Immature natural killer cell (primary cell): Measurements from ENCODE around the gene GDPD4. TPM values are rescaled to one million over a fixed set of nuclear protein-coding genes. Genes with fewer than 3 reads are reported as not detected.

ENCODE experiments used
- DNase-seq, 3 donors: peaks; one replicate each; pipeline ENCODE4 v3.0.0; 2022; ENCODE audit warnings: mixed read lengths in 1 of 3
- H3K27ac Mint-ChIP-seq, 6 donors: one replicate each; pipeline ENCODE4 v1.8.0; 2020; ENCODE audit warnings: mixed read lengths in 6 of 6, mild to moderate bottlenecking in 5 of 6, inconsistent platforms in 4 of 6, moderate library complexity in 3 of 6
- H3K27me3 Mint-ChIP-seq, 3 donors: one replicate each; pipeline ENCODE4 v1.8.0; 2020 to 2021; ENCODE audit warnings: low read depth in 3 of 3, mild to moderate bottlenecking in 3 of 3, mixed read lengths in 3 of 3, moderate library complexity in 3 of 3, inconsistent platforms in 1 of 3
- H3K36me3 Mint-ChIP-seq, 3 donors: one replicate each; pipeline ENCODE4 v1.8.0; 2020; ENCODE audit warnings: mixed read lengths in 3 of 3, inconsistent platforms in 2 of 3, mild to moderate bottlenecking in 2 of 3
- H3K4me1 Mint-ChIP-seq, 2 donors: one replicate each; pipeline ENCODE4 v1.8.0; 2020; ENCODE audit warnings: inconsistent platforms in 2 of 2, mild to moderate bottlenecking in 2 of 2, mixed read lengths in 2 of 2, moderate library complexity in 1 of 2
- H3K4me3 Mint-ChIP-seq, 5 donors: one replicate each; pipeline ENCODE4 v1.8.0; 2020; ENCODE audit warnings: mild to moderate bottlenecking in 5 of 5, mixed read lengths in 5 of 5, inconsistent platforms in 3 of 5, moderate library complexity in 3 of 5
- H3K9me3 Mint-ChIP-seq, 6 donors: one replicate each; pipeline ENCODE4 v1.8.0; 2020; ENCODE audit warnings: mild to moderate bottlenecking in 6 of 6, mixed read lengths in 6 of 6, inconsistent platforms in 4 of 6, moderate library complexity in 3 of 6
- polyA plus RNA-seq, 3 donors: library from polyadenylated mRNA; unstranded; fragments of 300-500 nt; fragmentation: Illumina TruSeq; gene quantifications; one replicate each; pipeline ENCODE4 v1.2.3, GENCODE V29; 2021

Gene GDPD4
- polyA plus RNA-seq, 3 donors from 2014 or later = not detected

DNA sequence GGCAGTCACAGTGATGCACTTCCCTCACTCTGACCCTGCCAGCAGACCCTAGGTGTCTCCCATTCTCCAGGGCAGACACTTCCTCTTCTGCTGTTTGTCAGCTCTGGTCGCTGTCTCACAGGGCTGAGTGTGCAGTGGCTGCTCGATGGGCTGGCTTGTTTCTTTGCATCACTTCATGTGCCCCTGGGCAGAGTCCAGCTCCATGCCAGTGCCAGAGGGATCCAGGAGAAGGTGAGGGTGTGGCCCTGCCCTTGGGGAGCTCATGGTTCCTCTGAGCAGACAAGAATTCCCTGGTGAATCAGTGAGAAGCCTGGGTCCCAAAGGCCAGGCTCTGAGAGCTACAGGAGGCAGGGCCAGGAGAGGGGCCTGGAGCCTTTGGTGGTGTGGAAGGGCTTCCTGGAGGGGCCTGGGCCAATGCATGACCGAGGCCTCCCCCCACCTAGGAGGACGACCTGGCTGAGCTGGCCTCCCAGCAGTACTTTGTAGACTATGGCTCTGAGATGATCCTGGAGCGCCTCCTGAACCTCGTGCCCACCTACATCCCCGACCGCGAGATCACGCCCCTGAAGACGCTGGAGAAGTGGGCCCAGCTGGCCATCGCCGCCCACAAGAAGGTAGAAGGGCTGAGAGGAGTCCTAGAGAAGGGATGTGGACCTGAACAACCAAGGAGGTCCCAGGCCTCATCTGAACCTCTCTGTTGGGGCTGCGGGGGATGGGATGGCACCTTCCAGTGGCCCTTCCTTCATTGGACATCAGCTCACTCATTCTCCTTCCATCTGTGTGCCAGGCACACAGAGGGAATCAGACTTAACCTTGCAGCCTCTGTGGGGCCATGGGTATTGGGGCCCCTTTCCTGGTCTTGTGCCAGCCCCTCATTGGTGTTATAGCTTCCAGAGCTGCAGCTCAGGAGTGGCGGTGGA, 107.3 kb downstream of the GDPD4 start:
- H3K36me3 Mint-ChIP-seq = no peaks in the 10 kb centered on the region
- H3K4me3 Mint-ChIP-seq = no peak overlapping the region
- no peaks in the 10 kb centered on the region for H3K9me3 Mint-ChIP-seq
- no peak for DNase-seq
- no peaks in the 10 kb centered on the region for H3K4me1 Mint-ChIP-seq
- no peak overlapping the region for H3K27ac Mint-ChIP-seq
- H3K27me3 Mint-ChIP-seq = peaks cover 0 to 4% (median 1%) of the 10 kb centered on the region in 3 donors

- no peak overlapping the region for H3K27ac Mint-ChIP-seq
Measured at GRCh38 chr11:77193167-77193566, 108.3 kb downstream of the GDPD4 start.

GRCh38 chr11:77191823-77192495, 109.5 kb downstream of the GDPD4 start:
- Mint-ChIP-seq H3K27me3 (peaks cover 0 to 4% (median 4%) of the 10 kb centered on the region in 3 donors), H3K4me1 (no peaks in the 10 kb centered on the region), H3K9me3 (no peaks in the 10 kb centered on the region), H3K27ac (no peak overlapping the region), H3K4me3 (no peak overlapping the region), H3K36me3 (no peaks in the 10 kb centered on the region)
- DNase-seq = no peak

More at GRCh38 chr11:77193167-77193566, 108.3 kb downstream of the GDPD4 start:
- no peak overlapping the region for H3K4me3 Mint-ChIP-seq
- no peak for DNase-seq
- H3K27me3 Mint-ChIP-seq = peaks cover 0 to 4% (median 1%) of the 10 kb centered on the region in 3 donors
- no peaks in the 10 kb centered on the region for H3K4me1 Mint-ChIP-seq
- no peaks in the 10 kb centered on the region for H3K36me3 Mint-ChIP-seq
- no peaks in the 10 kb centered on the region for H3K9me3 Mint-ChIP-seq

DNA sequence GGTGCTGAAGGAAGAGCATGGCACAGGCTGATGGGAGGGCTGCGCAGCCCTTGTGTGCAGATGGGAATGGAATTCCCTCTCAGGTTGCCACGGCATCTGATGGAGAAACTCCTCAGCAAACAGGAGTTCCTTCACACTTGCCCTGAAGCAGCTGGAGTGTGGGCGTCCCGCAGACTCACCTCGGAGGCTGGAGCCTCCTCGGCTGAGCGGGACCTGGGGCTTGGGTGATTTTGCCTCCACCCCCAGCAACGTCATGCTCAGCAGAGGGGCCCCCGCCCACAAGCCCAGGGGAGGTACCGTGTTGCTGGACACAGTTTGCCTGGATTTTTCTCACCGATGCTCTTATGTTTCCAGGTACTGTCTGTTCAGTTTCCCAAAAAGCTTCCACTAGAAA, 110.1 kb downstream of the GDPD4 start:
- Mint-ChIP-seq H3K27ac (no peak overlapping the region), H3K4me1 (no peaks in the 10 kb centered on the region), H3K9me3 (no peaks in the 10 kb centered on the region), H3K4me3 (no peak overlapping the region), H3K27me3 (peaks cover 0 to 4% (median 4%) of the 10 kb centered on the region in 3 donors), H3K36me3 (no peaks in the 10 kb centered on the region)
- DNase-seq = no peak

- no peaks in the 10 kb centered on the region for H3K9me3 Mint-ChIP-seq
- H3K4me1 Mint-ChIP-seq = no peaks in the 10 kb centered on the region
- no peaks in the 10 kb centered on the region for H3K36me3 Mint-ChIP-seq
- no peak overlapping the region for H3K4me3 Mint-ChIP-seq
- H3K27ac Mint-ChIP-seq = no peak overlapping the region
- no peak for DNase-seq
- H3K27me3 Mint-ChIP-seq = peaks cover 0 to 4% (median under 1%) of the 10 kb centered on the region in 3 donors
Measured at GRCh38 chr11:77190331-77191075, 111.0 kb downstream of the GDPD4 start.

DNA sequence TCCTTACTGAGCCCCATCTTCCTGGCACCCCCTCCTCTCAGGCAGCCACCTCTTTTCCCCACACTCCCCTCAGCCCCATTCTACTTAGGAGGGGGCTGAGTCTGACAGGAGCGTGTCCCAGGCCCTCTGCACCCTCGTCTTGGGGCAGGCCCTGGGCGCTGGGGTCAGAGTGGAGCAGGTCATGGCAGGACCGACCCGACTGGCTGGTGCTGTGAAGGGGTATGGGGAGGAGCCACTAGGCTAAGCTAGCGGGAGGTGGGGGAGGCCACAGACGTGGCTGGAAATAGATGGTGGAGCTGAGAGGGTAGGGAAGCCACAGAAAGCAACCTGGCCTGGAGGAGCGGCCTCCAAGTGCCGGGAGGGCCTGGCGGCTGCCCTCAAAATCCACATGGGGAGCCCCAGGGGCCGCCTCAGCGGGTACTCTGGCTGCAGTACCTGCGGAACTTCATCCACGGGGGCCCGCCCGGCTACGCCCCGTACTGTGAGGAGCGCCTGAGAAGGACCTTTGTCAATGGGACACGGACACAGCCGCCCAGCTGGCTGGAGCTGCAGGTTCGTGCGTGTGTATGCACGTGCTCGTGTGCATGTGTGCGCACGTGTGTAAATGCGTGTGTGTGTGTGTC, 111.8 kb downstream of the GDPD4 start:
- DNase-seq = no peak
- Mint-ChIP-seq H3K9me3 (no peaks in the 10 kb centered on the region), H3K4me1 (no peaks in the 10 kb centered on the region), H3K27ac (no peak overlapping the region), H3K4me3 (no peak overlapping the region), H3K27me3 (peaks cover 0 to 4% (median 0%) of the 10 kb centered on the region in 3 donors), H3K36me3 (no peaks in the 10 kb centered on the region)

GRCh38 chr11:77188633-77189491, 112.6 kb downstream of the GDPD4 start:
- Mint-ChIP-seq H3K4me3 (no peak overlapping the region), H3K27me3 (peaks cover 0 to 5% (median 0%) of the 10 kb centered on the region in 3 donors), H3K27ac (no peak overlapping the region), H3K4me1 (no peaks in the 10 kb centered on the region), H3K9me3 (no peaks in the 10 kb centered on the region), H3K36me3 (no peaks in the 10 kb centered on the region)
- no peak for DNase-seq

GRCh38 chr11:77187776-77188632, 113.5 kb downstream of the GDPD4 start:
- H3K4me3 Mint-ChIP-seq = no peak overlapping the region
- H3K36me3 Mint-ChIP-seq = no peaks in the 10 kb centered on the region
- H3K27me3 Mint-ChIP-seq = peaks cover 0 to 5% (median 1%) of the 10 kb centered on the region in 3 donors
- no peaks in the 10 kb centered on the region for H3K4me1 Mint-ChIP-seq
- no peak overlapping the region for H3K27ac Mint-ChIP-seq
- DNase-seq = peak; percentile 61 to 64 (median 63)
- no peaks in the 10 kb centered on the region for H3K9me3 Mint-ChIP-seq

DNA sequence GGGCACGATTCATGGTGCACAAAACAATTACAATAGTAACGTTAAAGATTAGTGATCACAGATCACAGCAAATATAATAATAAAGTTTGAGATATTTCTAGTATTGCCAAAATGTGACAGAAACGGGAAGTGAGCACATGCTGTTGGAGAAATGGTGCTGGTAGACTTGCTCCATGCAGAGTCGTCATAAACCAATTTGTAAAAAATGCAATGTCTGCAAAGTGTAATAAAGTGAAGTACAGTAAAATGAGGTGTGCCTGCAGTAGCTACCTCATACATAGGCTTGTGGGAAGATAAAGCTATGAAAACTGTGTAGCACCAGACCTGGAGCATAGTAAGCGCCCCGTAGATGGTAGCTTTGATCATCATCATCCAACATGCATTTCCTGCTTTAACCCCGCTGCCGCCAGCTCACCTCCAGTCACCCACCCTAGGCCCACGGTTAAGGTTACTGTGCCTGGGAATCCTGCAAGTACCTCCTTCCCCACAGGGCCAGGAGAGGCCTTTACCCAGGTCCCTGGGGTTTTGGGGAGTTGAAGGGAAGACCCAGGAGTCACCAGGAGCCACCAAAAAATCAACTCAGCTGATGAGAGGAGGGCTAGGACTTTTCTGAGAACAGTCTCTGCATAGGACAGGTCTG, 114.3 kb downstream of the GDPD4 start:
- Mint-ChIP-seq H3K27ac (no peak overlapping the region), H3K4me1 (no peaks in the 10 kb centered on the region), H3K36me3 (no peaks in the 10 kb centered on the region), H3K4me3 (no peak overlapping the region), H3K27me3 (peaks cover 0 to 7% (median 2%) of the 10 kb centered on the region in 3 donors), H3K9me3 (no peaks in the 10 kb centered on the region)
- no peak for DNase-seq

DNA sequence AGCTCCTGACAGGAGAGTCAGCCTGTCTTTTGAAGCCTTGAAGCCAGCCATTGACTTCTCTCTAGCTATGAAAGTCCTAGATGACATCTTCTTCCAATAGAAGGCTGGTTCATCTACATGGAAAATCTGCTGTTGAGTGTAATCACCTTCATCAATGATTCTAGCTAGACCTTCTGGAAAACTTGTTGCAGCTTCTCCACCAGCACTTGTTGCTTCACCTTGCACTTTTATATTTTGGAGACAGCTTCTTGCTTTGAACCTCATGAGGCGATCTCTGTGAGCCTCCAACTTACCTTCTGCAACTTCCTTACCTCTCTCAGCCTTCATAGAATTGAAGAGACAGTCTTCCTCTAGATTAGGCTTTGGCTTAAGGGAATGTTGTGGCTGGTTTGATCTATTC, 115.2 kb downstream of the GDPD4 start:
- Mint-ChIP-seq H3K27ac (no peak overlapping the region), H3K27me3 (peaks cover 0 to 7% (median 2%) of the 10 kb centered on the region in 3 donors), H3K36me3 (no peaks in the 10 kb centered on the region), H3K4me3 (no peak overlapping the region), H3K4me1 (no peaks in the 10 kb centered on the region), H3K9me3 (no peaks in the 10 kb centered on the region)
- DNase-seq = no peak

GRCh38 chr11:77184136-77184860, 117.2 kb downstream of the GDPD4 start:
- no peak overlapping the region for H3K4me3 Mint-ChIP-seq
- no peak overlapping the region for H3K27ac Mint-ChIP-seq
- H3K9me3 Mint-ChIP-seq = no peaks in the 10 kb centered on the region
- no peaks in the 10 kb centered on the region for H3K4me1 Mint-ChIP-seq
- peaks cover 0 to 7% (median 2%) of the 10 kb centered on the region in 3 donors for H3K27me3 Mint-ChIP-seq
- no peak for DNase-seq
- no peaks in the 10 kb centered on the region for H3K36me3 Mint-ChIP-seq
